ENCODE data around the gene USP17L27. TPM values are rescaled to one million over a fixed set of nuclear protein-coding genes. Genes with fewer than 3 reads are reported as not detected.
"Not testable (repeated sequence)": the region's sequence is repeated elsewhere in the genome, so short reads cannot be mapped to it uniquely, and the experiment has no call there.

USP17L27 gene
- total and polyA plus RNA-seq, 2 of the 8 experiments (the other 6 are each of a cell fraction or from before 2014, with no cell fraction given), result not detected

GRCh38 chr4:9381012-9381534 lies 37.1 kb downstream of the USP17L27 start:
- H2BK20ac ChIP-seq (ENCODE audit: low read length); H4K20me1 ChIP-seq (replicated peaks in 1 of 2; ENCODE audit: control insufficient read depth in 1 of 2, insufficient read depth in 2 of 2, low read length in 2 of 2); H3K23ac ChIP-seq (ENCODE audit: insufficient read length); H3K4me1 ChIP-seq (replicated peaks in 1 of 4; ENCODE audit: control insufficient read depth in 3 of 4, insufficient read depth in 4 of 4, low read length in 3 of 4); FAIRE-seq; H3K23me2 ChIP-seq (ENCODE audit: low read depth, low read length); H2BK12ac ChIP-seq (ENCODE audit: low read depth, low read length); POLR2A ChIA-PET (ENCODE audit: partially characterized antibody); H2BK120ac ChIP-seq (replicated peaks; ENCODE audit: low read depth, low read length); H3K79me1 ChIP-seq (ENCODE audit: low read depth, low read length); H2BK5ac ChIP-seq (ENCODE audit: low read depth, low read length); H3K9ac ChIP-seq (replicated peaks in 1 of 4; ENCODE audit: extremely low read depth in 1 of 4, low read depth in 3 of 4, low read length in 3 of 4); H3K56ac ChIP-seq (replicated peaks; ENCODE audit: insufficient read length, low read depth, low read length); H3K4ac ChIP-seq (replicated peaks; ENCODE audit: insufficient read length, low read depth, low read length); H4K8ac ChIP-seq (ENCODE audit: extremely low read depth, insufficient read depth, low read length); H3K4me2 ChIP-seq (ENCODE audit: insufficient read depth in 1 of 2, low read depth in 2 of 2, low read length in 2 of 2); H3K27me3 ChIP-seq (replicated peaks in 1 of 4; ENCODE audit: control insufficient read depth in 3 of 4, extremely low read depth in 1 of 4, insufficient read depth in 3 of 4, low read length in 3 of 4); H2AK5ac ChIP-seq (ENCODE audit: low read depth, low read length); H3K27ac ChIP-seq (ENCODE audit: low read depth, low read length); H3K18ac ChIP-seq (ENCODE audit: extremely low read depth, low read length); H2BK15ac ChIP-seq (ENCODE audit: low read length); H3K79me2 ChIP-seq (ENCODE audit: control insufficient read depth in 1 of 2, insufficient read depth in 2 of 2, low read length in 2 of 2); CTCF ChIA-PET (ENCODE audit: partially characterized antibody); H4K91ac ChIP-seq (replicated peaks; ENCODE audit: insufficient read length, low read length); H3K36me3 ChIP-seq (ENCODE audit: control insufficient read depth in 2 of 4, insufficient read depth in 4 of 4, low read length in 3 of 4); H4K5ac ChIP-seq (ENCODE audit: insufficient read length, low read depth, low read length); H3K14ac ChIP-seq (ENCODE audit: insufficient read length); H3K4me3 ChIP-seq (ENCODE audit: extremely low read depth in 1 of 4, insufficient read depth in 2 of 4, low read depth in 3 of 4, low read length in 4 of 4); H2AFZ ChIP-seq (ENCODE audit: low read length): not testable (repeated sequence)
- TF ChIP-seq RAD21 (IDR thresholded peaks at IDR 0.05 in 1 of 2, conservative IDR thresholded peaks at IDR 0.05 in 1 of 2; ENCODE audit: low read depth in 2 of 2, low read length in 2 of 2), result peak; percentile 3 to 9; a peak in 1 of 4 replicates
- 73% methylated on average over 19 of the region's 36 CpGs; no CpG with 5 or more reads in 1 of the 2 experiments for WGBS, 2 experiments (ENCODE audit: extremely low coverage in 1 of 2, insufficient coverage in 1 of 2, insufficient read length in 1 of 2, insufficient replicate concordance in 2 of 2, low coverage in 1 of 2, low lambda C conversion rate in 2 of 2, missing lambda C conversion rate in 1 of 2)
- DNase-seq (ENCODE audit: low read depth in 1 of 2, low spot score in 2 of 2), result peak in 1 of 2 experiments; percentile 66
- H3K9me3 ChIP-seq (ENCODE audit: insufficient read depth in 2 of 2, low read depth in 1 of 2, low read length in 1 of 2), result peaks cover 10 to 48% of the 10 kb centered on the region in 2 experiments; a peak in 3 of 4 replicates

All from H1 (cell line).